Stimulated activated CD8-positive, alpha-beta memory T cell treated with anti-CD3 and anti-CD28 coated beads, Interleukin-7, amount 100 ng/mL, for 48 hours (primary cell): Measurements from ENCODE around the gene GGTLC1.

ENCODE experiments used
- DNase-seq, 2 donors: peaks; one replicate each; pipeline ENCODE4 v3.0.0-alpha.2; 2020; ENCODE audit warnings: low read depth in 1 of 2; ENCODE audit errors: extremely low read depth in 1 of 2

Gene GGTLC1

GRCh38 chr20:23966927-23967615 is 21.5 kb downstream of the GGTLC1 start:
- DNase-seq: no peak

DNA sequence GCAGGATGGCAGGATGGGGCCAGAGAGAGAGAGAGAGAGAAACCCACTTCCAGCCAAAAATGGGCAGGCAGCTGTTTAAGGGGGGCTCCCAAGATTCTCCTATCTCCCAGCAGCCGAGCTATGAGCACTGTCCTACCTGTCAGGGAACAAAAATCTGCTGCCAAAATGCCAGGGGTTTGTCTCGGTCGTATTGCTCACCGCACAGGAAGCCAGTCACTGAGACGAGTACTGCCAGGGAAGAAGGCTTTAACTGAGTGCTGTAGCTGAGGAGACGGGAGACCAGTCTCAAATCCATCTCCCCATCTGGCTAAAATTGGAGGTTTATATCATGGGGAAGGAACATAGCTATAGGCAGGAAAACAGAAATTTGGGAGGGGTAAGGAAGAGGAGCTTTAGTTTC is 22.3 kb downstream of the GGTLC1 start:
- no peak for DNase-seq

DNA sequence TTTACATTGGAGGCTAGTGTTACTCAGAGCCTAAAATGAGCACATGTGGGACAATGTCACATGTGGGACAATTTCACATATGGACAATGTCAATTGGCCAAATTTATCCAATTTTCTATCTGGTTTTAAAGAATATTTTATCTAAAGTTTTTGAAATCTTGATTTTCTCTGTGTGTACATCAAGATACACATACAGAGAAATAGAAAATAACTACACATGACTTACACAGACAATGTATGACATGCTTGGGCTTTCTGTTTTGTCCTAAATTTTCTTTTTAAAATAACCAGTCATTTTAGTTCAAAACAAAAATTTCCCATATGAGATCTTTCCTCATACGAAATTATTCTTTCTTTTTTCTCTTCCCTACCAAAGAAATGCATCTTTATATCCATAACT is 24.6 kb downstream of the GGTLC1 start:
- DNase-seq: no peak

DNA sequence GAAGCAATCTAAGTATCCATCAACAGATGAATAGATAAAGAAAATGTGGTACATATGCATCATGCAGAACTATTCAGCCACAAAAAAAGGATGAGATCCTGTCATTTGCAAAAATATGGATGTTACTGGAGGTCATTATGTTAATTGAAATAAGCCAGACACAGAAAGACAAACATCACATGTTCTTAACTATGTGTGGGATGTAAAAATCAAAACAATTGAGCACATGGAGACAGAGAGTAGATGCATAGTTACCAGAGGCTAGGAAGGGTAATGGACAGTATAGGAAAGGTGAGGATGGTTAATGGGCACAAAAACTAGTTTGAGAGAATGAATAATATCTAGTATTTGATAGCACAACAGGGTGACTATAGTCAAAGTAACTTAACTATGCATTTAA is 26.3 kb downstream of the GGTLC1 start:
- no peak for DNase-seq

DNA sequence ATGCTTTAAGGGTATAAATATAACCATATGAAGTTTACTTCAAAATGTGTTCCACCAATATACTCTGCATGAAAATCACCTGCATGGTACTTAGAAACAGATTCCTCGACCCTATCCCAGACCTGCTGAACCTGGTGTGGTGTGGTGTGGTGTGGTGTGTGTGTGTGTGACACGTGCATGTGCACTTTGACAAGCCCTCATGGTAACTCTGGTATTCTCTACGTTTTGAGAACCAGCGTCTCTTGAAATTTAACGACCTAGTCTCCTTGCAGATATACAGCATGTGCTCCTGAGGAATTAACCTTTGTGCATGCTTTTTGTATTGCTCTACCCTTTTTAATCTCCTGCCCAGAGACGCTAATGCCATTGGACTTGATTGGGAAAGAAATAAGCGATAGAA is 29.5 kb downstream of the GGTLC1 start:
- DNase-seq: no peak

DNA sequence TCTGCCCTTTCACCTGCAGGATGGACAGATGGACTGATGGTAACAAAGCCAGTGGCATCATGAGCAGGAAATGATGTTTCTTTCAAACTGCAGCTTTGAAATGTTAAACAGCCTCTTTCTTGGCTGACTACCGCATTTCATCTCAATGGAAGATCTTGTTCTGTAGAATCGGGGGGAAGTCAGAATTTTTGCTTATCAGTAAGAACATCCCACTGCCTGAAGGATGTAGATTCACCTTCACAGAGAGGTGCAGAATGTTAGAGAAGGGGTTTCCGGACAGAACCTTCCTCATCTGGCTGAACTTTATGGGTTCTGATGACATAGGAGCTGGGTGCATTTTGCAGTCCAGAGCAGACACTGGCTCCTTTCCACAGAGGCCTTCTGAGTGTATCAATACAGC is 32.7 kb downstream of the GGTLC1 start:
- DNase-seq: no peak

GRCh38 chr20:23954008-23954745 is 34.4 kb downstream of the GGTLC1 start:
- DNase-seq: no peak

GRCh38 chr20:23946206-23946605 is 42.4 kb downstream of the GGTLC1 start:
- DNase-seq: no peak

- DNase-seq: no peak
Observed at GRCh38 chr20:23943304-23943703, 45.3 kb downstream of the GGTLC1 start.

DNA sequence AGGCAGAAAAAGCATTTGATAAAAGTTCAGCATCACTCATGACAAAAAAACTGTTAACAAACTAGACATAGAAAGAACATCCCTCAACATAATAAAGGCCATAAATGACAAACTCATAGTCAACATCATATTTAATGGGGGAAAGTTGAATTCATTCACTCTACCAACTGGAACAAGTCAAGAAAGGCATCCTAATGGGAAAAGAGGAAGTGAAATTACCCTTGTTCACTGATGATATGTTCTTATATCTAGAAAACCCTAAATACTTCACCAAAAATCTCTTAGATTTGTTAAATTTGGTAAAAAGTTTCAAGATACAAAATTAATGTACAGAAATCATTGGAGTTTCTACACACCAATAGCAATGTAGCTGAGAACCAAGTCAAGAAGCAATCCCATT is 48.9 kb downstream of the GGTLC1 start:
- DNase-seq: no peak

DNA sequence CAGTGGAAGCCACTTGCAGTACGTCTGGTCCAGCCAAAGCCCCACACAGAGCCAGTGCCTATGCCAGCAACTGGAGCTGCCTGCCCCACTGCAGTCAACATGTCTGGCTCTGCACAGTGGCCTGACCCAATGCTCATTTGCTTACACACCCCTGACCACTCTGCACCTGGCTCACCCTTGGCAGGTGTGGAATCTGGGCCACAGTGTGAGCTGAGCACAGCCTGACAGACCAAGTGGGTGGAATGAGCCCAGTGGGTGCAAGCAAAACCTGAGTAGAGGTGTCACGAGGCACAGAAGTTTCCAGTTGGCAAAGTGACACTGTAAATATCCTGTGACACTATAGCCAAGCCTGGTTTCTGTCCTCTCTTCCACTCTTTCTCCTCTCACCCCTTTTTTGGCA is 49.5 kb downstream of the GGTLC1 start:
- DNase-seq: no peak

DNA sequence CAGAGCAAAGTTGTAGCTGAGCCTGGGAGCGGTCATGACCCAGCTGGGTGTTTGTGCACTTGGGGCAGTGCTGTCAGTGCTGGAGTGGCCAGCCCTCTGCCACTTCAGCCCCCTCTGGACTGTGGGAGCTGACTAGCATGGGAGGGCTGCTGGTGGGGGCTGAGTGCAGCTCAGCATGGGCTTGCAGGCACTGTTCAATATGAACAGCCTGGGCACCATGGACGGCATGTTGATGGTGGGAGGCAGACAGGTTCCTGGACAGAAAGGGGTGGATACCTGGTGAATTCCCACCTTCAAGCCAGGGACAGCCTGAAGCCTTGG is 50.5 kb downstream of the GGTLC1 start:
- DNase-seq: no peak

- peak; percentile 19 to 23 for DNase-seq
Observed at GRCh38 chr20:23937303-23938117, 51.1 kb downstream of the GGTLC1 start.
